ENCODE measurements around the gene ARHGEF28. TPM values are rescaled to one million over a fixed set of nuclear protein-coding genes. Genes with fewer than 3 reads are reported as not detected.

The ARHGEF28 gene
- total and polyA plus RNA-seq, 2 experiments from 2014 or later = 3.5 to 11.2 TPM

- no peaks in the 10 kb centered on the region for H3K36me3 ChIP-seq (replicated peaks; ENCODE audit: insufficient read depth, low read depth)
- H3K9me3 ChIP-seq (ENCODE audit: low read depth) = no peaks in the 10 kb centered on the region
- no peaks in the 10 kb centered on the region for H3K79me2 ChIP-seq
- no peaks in the 10 kb centered on the region for H3K27me3 ChIP-seq
- TF ChIP-seq EZH2phosphoT487 (IDR thresholded peaks at IDR 0.05; ENCODE audit: low read depth, severe bottlenecking, unreplicated experiment) (no peak), CTCF (IDR thresholded peaks at IDR 0.05; ENCODE audit: poor library complexity) (no peak), EZH2 (IDR thresholded peaks at IDR 0.05; ENCODE audit: borderline replicate concordance) (no peak)
- H3K4me2 ChIP-seq = no peak overlapping the region
- H2AFZ ChIP-seq = no peak overlapping the region
- WGBS (ENCODE audit: low lambda C conversion rate, missing lambda C conversion rate) = 67% methylated on average over 2 of the region's 2 CpGs
- H3K27ac ChIP-seq = no peak overlapping the region
- H3K4me1 ChIP-seq (ENCODE audit: insufficient read depth) = peaks cover 4% of the 10 kb centered on the region
- H3K9me2 ChIP-seq (replicated peaks; ENCODE audit: insufficient read depth) = no peaks in the 10 kb centered on the region
- no peaks in the 10 kb centered on the region for H4K20me1 ChIP-seq (ENCODE audit: insufficient read depth, poor library complexity, severe bottlenecking)
- DNase-seq (ENCODE audit: low spot score) = no peak
- H3K4me3 ChIP-seq = no peak overlapping the region
Observed at GRCh38 chr5:73893813-73894212, 267.8 kb downstream of the ARHGEF28 start.

GRCh38 chr5:73894860-73895259 is 268.9 kb downstream of the ARHGEF28 start:
- TF ChIP-seq EZH2phosphoT487 (IDR thresholded peaks at IDR 0.05; ENCODE audit: low read depth, severe bottlenecking, unreplicated experiment) (no peak), CTCF (IDR thresholded peaks at IDR 0.05; ENCODE audit: poor library complexity) (no peak), EZH2 (IDR thresholded peaks at IDR 0.05; ENCODE audit: borderline replicate concordance) (no peak)
- DNase-seq (ENCODE audit: low spot score) = no peak
- H3K9me2 ChIP-seq (replicated peaks; ENCODE audit: insufficient read depth) = no peaks in the 10 kb centered on the region
- no peak overlapping the region for H2AFZ ChIP-seq
- no peaks in the 10 kb centered on the region for H3K79me2 ChIP-seq
- H3K4me3 ChIP-seq = no peak overlapping the region
- H3K27me3 ChIP-seq = no peaks in the 10 kb centered on the region
- H3K9me3 ChIP-seq (ENCODE audit: low read depth) = no peaks in the 10 kb centered on the region
- no peak overlapping the region for H3K4me2 ChIP-seq
- H4K20me1 ChIP-seq (ENCODE audit: insufficient read depth, poor library complexity, severe bottlenecking) = no peaks in the 10 kb centered on the region
- H3K36me3 ChIP-seq (replicated peaks; ENCODE audit: insufficient read depth, low read depth) = no peaks in the 10 kb centered on the region
- no peak overlapping the region for H3K27ac ChIP-seq
- 96% methylated on average over 6 of the region's 6 CpGs for WGBS (ENCODE audit: low lambda C conversion rate, missing lambda C conversion rate)
- H3K4me1 ChIP-seq (ENCODE audit: insufficient read depth) = peaks cover 4% of the 10 kb centered on the region

- Histone ChIP-seq H3K4me2 (no peak overlapping the region), H3K9me3 (ENCODE audit: low read depth) (no peaks in the 10 kb centered on the region), H2AFZ (no peak overlapping the region), H3K4me1 (ENCODE audit: insufficient read depth) (peaks cover 4% of the 10 kb centered on the region), H3K79me2 (no peaks in the 10 kb centered on the region), H3K36me3 (replicated peaks; ENCODE audit: insufficient read depth, low read depth) (no peaks in the 10 kb centered on the region), H3K4me3 (no peak overlapping the region), H3K27ac (no peak overlapping the region), H3K9me2 (replicated peaks; ENCODE audit: insufficient read depth) (no peaks in the 10 kb centered on the region), H4K20me1 (ENCODE audit: insufficient read depth, poor library complexity, severe bottlenecking) (no peaks in the 10 kb centered on the region), H3K27me3 (no peaks in the 10 kb centered on the region)
- 51% methylated on average over 4 of the region's 4 CpGs for WGBS (ENCODE audit: low lambda C conversion rate, missing lambda C conversion rate)
- TF ChIP-seq EZH2phosphoT487 (IDR thresholded peaks at IDR 0.05; ENCODE audit: low read depth, severe bottlenecking, unreplicated experiment) (no peak), CTCF (IDR thresholded peaks at IDR 0.05; ENCODE audit: poor library complexity) (no peak), EZH2 (IDR thresholded peaks at IDR 0.05; ENCODE audit: borderline replicate concordance) (no peak)
- no peak for DNase-seq (ENCODE audit: low spot score)
Observed at GRCh38 chr5:73895471-73895870, 269.5 kb downstream of the ARHGEF28 start.

GRCh38 chr5:73896097-73896496 is 270.1 kb downstream of the ARHGEF28 start:
- Histone ChIP-seq H4K20me1 (ENCODE audit: insufficient read depth, poor library complexity, severe bottlenecking) (no peaks in the 10 kb centered on the region), H3K36me3 (replicated peaks; ENCODE audit: insufficient read depth, low read depth) (no peaks in the 10 kb centered on the region), H3K27ac (no peak overlapping the region), H3K27me3 (no peaks in the 10 kb centered on the region), H3K9me2 (replicated peaks; ENCODE audit: insufficient read depth) (no peaks in the 10 kb centered on the region), H3K4me1 (ENCODE audit: insufficient read depth) (peaks cover 4% of the 10 kb centered on the region), H3K4me3 (no peak overlapping the region), H3K79me2 (no peaks in the 10 kb centered on the region), H3K9me3 (ENCODE audit: low read depth) (no peaks in the 10 kb centered on the region), H3K4me2 (no peak overlapping the region), H2AFZ (no peak overlapping the region)
- TF ChIP-seq CTCF (IDR thresholded peaks at IDR 0.05; ENCODE audit: poor library complexity) (no peak), EZH2 (IDR thresholded peaks at IDR 0.05; ENCODE audit: borderline replicate concordance) (no peak), EZH2phosphoT487 (IDR thresholded peaks at IDR 0.05; ENCODE audit: low read depth, severe bottlenecking, unreplicated experiment) (no peak)
- DNase-seq (ENCODE audit: low spot score) = no peak
- WGBS (ENCODE audit: low lambda C conversion rate, missing lambda C conversion rate) = 57% methylated on average over 3 of the region's 3 CpGs
